C1 segment of cervical spinal cord (tissue), 14 donors: ENCODE measurements around the gene KIRREL3.

Source experiments
- DNase-seq, 14 donors: peaks; one replicate each; lab custom pipeline; 2025; lab: John Stamatoyannopoulos, UW

The KIRREL3 gene

GRCh38 chr11:126997641-126998040, 2.9 kb downstream of the KIRREL3 start:
- DNase-seq, result peak in 1 of 14 donors; percentile 60

DNA sequence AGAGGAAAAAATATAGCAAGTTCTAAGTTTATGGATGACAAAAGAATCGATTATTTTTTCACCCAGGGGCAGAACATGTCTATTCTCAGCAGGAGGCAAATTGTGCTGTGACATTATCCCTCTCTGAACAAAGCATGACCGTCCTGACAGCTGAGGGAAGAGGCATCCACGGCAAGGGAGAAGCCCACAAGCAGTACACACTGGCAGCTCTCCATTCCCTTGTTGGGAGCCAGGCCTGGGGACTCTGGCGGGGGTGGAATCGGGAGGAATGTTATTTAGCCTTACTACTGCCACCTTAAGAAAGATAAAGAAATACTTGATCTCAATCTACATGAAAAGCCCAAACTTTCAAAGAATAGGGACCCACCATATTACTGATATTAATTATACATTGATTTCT, 3.4 kb downstream of the KIRREL3 start:
- peak in 1 of 14 donors; percentile 33 for DNase-seq

DNA sequence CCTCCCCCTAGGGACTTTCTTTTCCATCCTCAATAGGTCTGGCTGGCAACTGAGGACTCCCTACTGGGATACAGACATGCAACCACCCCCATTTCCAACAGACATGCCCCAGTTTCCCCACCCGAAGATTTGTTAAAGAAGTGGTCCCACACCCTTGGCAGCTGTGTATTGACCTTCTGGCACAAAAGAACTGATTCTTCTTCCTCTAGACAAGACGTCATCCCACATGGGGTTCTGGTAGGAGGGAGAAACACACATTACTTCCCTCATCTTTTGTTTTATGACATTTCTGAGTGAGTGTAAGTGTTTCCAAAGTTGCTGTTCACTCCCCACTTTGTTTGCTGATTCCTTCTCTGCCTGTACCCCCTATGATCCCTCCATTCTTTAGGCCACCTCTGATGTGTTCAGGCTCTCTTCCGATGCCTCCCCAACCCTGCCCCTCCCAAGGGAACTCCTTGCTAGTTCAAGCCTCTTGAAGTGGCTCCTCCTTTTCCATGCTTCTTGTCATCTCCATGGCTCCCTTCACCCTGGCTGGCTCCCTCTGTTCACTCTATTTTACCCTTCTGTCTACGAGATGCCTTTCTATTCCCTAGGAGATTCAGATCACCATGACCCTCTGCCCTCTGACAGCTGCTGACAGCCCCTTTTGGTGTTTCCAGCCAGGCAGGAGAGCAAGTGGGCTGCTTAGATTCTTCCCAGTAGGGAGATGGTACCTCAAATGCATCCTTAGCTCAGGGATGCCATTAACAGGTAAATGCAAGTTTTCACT, 4.3 kb downstream of the KIRREL3 start:
- no peak for DNase-seq

DNA sequence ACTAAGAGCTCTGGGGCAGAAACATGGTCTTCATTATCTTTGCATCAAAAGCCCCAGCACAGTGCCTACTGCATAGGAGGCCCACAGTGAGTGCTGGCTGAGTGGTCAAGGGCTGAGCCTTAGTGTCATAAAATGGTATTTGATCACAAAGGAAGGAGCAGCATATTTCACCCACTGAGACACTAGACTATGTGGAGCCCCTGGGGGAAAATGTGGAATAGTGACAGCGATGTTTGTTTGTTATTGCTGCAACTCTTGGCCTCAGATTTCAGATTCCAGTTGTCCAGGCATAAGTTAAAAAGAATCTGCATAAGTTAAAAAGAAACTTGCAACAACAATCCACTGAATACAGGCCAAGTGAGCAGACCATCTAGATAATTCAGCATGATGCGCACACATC, 7.0 kb downstream of the KIRREL3 start:
- DNase-seq, result no peak

GRCh38 chr11:126992804-126993111, 7.8 kb downstream of the KIRREL3 start:
- no peak for DNase-seq

DNA sequence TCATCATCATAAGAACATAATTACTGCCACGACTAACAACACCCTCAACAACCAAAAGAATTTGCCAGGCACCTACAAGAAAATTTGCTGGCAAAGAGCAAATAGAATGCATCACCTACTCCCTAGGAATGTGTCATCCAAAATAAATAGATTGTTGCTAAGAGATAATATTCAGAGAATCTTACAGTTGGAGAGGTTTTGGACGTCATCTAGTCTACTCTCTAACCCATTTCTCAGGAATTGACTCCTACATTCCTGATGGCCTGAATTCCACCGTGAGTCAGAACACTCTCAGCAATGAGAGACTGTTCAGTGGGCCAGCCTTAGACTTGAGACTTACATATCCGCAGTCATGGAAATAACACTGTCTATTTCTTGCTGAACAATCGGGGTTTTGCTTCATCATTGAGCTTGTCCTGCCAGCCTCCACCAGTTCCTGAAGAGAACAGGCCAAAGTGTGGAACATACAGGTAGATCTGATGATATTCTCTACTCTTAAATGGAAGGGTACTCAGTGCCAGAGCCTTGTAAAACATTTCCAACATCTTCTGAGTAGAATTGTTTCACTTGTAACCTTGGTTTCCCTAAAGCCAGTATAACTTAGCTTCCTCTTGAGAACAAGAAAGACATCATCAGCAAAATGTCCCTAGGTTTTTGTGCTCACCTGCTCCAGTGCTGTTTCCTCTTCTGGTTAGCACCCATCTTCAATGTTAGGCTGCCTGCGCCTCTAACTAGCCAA, 8.3 kb downstream of the KIRREL3 start:
- DNase-seq, result no peak

GRCh38 chr11:126991596-126991995, 9.0 kb downstream of the KIRREL3 start:
- DNase-seq, result no peak

DNA sequence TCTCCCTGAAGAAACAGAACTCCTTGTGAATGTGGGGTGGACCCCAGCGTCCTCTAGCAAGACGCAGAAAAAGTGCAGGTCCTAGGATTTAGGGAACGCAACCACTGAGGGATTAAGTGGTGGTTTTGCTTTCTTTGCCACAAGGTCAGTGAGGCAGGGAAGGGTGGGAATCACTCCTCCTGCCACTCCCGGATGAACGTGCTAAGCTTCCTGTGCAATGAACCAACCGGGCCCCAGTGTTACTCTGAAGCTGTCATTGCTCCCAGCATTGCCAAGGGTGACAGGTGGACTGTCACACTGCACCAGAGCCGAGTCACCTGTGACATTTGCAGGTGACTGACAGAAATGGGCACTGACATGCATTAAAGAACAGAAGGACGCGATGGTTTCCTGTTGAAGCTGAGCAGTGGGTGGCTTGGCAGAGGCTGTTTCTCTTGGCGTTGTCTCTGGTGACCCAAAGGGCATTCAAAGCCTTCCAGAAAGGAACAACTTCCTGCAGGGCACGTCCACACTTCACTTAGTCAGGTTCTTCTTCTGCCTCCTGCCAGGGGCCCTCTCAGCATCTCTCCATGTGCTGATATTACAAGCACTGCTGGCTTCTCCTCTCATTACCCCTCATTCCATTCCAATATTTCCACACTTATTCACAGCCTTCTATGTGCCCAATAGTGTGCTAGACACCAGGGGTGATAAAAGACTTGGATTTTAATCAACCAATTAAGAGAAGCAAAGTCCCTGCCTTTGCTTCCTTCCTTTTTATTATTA, 9.7 kb downstream of the KIRREL3 start:
- DNase-seq, result peak in 2 of 14 donors; percentile 45 to 92

DNA sequence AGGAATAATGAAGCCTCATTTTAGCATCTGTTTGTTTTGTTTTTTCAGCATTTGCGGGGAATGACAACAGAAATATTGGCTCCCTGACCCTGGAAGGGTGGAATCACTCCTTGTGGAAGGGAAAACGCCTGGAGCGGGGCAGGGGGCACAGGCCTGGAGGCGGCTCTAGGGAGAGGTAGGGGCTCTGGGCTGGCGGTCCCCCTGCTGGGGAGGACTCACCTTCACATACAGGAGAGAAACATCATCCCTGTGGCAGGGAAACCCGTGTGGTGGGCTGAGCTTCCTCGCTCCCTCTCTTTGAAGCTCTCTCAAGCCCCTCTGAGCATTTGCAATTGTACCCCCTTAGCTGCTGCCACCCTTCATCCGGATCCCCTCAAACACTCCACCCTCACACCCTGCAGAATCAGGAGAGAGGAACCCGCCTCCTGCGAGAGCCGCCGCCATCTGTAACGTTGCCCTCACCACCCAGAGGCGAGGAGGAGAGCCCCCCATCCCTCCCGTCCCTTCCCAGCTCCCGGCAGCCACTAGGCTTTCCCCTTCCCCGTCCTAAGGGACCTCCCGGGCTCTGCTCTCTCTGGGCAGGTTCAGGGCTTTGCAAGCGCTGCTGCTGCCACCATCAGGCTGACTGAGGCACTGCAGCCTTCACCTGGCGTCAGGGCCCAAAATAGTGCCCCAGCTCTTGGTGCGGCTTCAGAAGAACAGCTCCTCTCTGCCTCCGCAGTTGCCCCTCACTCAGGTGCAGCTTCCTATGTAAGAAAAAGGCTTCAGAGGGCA, 10.4 kb downstream of the KIRREL3 start:
- DNase-seq, result peak in 12 of 14 donors; percentile 36 to 84 (median 68)

GRCh38 chr11:126988655-126989054, 11.9 kb downstream of the KIRREL3 start:
- no peak for DNase-seq

- no peak for DNase-seq
These were observed 18.9 kb downstream of the KIRREL3 start for GRCh38 chr11:126981635-126982034.

- DNase-seq, result peak in 1 of 14 donors; percentile 38
These were observed 21.7 kb downstream of the KIRREL3 start for GRCh38 chr11:126978911-126979310.

- no peak for DNase-seq
These were observed 22.4 kb downstream of the KIRREL3 start for GRCh38 chr11:126978165-126978564.

GRCh38 chr11:126973051-126973450, 27.5 kb downstream of the KIRREL3 start:
- DNase-seq, result no peak

DNA sequence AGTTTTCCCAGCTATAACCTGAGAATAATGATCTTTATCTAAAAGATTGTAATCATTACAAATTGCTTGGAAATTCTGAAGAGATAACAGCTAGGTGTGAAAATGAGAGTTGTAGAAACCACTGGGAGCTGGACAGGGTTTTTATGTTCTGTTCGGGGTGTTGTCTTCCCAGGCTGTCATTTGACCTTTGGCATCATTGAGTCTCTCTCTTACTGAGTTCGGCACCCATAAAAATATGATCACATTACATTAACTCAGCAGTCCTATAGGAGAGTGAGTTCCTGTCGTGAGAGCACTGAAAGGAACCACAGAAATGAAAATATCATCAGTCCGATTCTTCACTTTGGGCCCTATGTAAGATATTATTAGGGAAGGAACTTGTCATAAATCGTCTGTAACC, 29.3 kb downstream of the KIRREL3 start:
- DNase-seq, result no peak

DNA sequence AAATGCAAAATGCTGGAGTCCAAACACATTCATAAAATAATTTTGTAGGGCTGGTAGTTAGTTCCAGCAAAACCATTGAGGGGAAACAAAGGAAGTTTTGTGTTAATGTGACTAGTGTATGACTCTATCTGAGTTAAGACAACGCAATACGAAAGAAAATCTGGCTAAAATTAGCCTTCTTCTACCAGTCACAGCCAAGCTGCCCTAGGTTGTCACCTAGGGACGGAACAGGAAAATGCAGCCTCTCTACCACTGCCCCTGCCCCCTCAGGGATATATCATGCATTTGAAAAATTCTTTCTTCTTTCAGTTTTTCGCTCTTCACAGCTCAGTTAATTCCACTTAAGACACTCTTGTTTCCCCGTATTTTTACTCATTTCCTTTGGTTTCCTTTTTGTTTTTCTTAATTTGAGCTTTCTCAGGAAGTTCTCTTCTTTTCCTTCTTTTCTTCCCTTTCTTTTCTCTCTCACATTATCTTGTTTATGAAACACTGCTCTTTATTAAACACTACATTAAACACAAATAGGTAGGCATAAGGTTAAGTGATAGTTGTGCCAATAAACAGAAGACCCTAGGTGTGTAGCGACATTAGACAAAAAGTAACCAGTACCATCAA, 30.6 kb downstream of the KIRREL3 start:
- DNase-seq, result peak in 2 of 14 donors; percentile 3 to 22

DNA sequence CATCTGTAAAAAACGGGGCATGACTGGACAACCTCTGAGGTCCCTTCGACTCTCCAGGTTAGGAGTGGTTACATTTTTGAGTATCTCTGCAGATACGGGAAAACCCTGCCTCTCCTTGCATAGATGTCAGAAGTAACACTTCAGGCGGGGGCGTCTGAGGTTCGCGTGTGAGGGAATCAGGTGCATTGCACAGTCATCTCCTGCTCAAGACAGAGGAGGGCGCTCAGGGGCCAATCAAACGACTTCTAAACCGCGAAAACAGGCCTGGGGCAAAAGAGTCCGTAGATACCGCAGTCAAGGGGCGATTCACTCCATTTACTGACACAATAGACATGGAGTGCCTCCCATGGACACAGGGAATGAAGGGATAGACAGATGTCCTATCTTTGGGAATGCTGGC, 31.7 kb downstream of the KIRREL3 start:
- DNase-seq, result no peak

- no peak for DNase-seq
These were observed 35.2 kb downstream of the KIRREL3 start for GRCh38 chr11:126965331-126965730.

DNA sequence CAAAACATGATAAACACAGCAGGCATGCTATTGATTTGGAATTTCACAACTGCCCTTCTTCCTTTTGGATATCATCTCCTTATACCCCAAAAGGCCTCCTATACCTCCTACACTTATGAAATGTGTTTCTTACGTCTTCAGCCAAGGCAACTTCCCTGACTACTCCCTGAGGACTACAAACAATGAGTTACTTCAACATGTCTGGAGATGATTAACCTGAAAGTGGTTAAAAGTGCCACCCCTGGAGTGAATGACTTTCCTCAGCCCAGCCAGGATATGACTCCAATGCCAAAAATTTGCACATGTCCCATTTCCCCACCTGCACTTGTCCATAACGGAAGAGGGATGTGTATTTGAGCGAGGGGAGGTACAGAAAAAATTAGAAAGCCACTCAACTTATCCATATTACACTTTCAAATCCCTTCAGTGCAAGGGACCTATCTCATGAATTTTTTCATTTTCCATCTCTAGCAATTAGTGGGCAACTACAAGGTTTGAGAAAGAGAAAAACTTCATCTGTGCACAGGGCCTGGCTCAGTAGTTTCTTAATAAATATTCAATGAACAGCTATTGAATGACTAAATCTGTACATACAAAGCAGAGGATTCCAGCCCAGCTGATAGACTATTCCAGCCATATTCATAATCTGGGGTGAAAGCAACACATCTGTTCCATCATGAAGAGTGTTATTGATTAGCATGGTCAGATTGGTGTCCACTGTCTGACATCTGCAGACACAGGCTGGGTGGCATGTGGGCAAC, 36.8 kb downstream of the KIRREL3 start:
- no peak for DNase-seq

DNA sequence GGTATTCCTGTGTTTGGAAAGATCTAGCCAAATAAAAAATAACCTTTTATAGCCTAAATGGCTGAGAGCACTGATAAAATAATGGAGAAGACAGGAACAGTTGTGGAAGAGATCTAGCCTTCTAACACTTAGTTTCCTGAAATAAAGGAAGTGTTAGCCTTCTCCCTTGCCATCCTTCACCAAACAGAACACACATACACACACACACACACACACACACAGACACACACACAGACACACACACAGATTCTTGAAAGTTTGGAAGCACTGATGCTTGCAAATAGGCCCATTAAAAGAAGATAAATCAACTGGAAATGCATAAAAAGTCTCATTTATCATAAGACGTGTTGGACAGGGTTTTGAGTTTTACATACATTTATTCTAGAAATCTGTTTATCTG, 37.5 kb downstream of the KIRREL3 start:
- DNase-seq, result no peak
